Measurements from ENCODE around the gene MT1B.
"Not testable (repeated sequence)": the region's sequence is repeated elsewhere in the genome, so short reads cannot be mapped to it uniquely, and the experiment has no call there.

The MT1B gene

GRCh38 chr16:56667581-56668571, 16.2 kb downstream of the MT1B start, which contains the start of gene MT1G:
MT1G (minus strand) TSS chr16:56668065; CDS start chr16:56667993, 72 bp downstream.
- peak in 1 of 5 donors; percentile 46 for DNase-seq

- DNase-seq, result no peak
Measured at GRCh38 chr16:56669005-56669839, 17.5 kb downstream of the MT1B start, which contains the start of gene MT1H. MT1H (plus strand) TSS chr16:56669814; CDS start chr16:56669885, 71 bp downstream.

GRCh38 chr16:56669840-56670619, 18.3 kb downstream of the MT1B start:
- no peak for DNase-seq

DNA sequence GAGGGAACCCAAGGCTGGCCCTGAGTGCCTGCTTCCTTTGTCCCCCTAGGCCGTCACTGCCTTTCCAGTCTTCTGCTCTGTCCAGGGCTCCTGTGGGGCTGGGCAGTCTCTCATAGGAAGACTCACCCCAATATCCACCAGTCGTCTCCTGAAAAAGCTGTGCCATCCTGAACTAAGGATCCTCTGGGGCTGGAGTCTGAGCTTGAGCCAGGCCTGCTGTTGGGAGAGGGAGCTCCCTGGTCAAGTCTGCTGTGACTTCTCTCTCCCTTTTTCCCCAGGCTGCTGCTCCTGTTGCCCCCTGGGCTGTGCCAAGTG, 18.9 kb downstream of the MT1B start:
- DNase-seq, result no peak

GRCh38 chr16:56671691-56672090, 20.0 kb downstream of the MT1B start:
- not testable (repeated sequence) for DNase-seq

DNA sequence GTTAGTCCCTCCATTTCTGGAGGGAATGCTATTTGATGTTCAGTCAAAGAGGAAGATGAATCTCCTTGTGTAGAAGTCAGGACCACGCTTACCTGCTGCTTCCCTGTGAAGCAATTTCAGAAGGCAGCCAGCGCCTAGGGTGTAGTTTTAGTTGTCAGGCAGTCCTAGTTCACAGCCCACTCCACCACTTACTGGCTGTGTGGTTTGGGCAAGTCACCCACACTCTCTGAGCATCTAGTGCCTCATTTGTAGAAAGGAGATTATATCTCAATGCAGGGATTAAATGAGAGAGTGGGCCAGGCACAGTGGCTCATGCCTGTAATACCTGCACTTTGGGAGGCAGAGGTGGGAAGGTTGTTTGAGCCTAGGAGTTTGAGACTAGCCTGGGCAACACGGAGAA, 20.5 kb downstream of the MT1B start:
- DNase-seq, result not testable (repeated sequence)

GRCh38 chr16:56672761-56673536, 21.3 kb downstream of the MT1B start:
- no peak for DNase-seq

GRCh38 chr16:56673921-56674320, 22.2 kb downstream of the MT1B start:
- no peak for DNase-seq

DNA sequence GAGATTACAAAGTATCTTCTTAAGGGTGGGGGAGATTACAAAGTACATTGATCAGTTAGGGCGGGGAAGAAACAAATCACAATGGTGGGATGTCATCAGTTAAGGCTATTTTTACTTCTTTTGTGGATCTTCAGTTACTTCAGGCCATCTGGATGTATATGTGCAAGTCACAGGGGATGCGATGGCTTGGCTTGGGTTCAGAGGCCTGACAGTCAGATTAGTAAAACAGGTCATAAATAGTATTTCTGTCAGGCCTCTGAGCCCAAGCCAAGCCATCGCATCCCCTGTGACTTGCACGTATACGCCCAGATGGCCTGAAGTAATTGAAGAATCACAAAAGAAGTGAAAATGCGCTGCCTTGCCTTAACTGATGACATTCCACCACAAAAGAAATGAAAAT, 22.9 kb downstream of the MT1B start:
- not testable (repeated sequence) for DNase-seq

- DNase-seq, result peak in 2 of 5 donors; percentile 24 to 26
Measured at GRCh38 chr16:56675685-56676210, 24.1 kb downstream of the MT1B start.

DNA sequence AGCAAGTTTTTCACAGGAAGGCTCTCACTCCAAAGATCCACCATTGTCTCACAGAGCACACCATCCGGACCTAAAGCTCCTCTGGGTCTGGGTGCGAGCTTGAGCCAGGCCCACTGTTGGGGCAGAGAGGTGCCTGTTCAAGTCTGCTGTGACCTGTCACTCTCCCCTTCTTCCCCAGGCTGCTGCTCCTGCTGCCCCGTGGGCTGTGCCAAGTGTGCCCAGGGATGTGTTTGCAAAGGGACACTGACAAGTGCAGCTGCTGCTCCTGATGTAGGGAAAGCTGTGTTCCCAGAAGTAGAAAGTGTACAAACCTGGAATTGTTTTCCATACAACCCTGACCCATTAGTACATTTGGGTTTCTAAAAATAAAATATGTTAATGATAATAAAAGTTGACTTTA, 25.8 kb downstream of the MT1B start:
- DNase-seq, result no peak

DNA sequence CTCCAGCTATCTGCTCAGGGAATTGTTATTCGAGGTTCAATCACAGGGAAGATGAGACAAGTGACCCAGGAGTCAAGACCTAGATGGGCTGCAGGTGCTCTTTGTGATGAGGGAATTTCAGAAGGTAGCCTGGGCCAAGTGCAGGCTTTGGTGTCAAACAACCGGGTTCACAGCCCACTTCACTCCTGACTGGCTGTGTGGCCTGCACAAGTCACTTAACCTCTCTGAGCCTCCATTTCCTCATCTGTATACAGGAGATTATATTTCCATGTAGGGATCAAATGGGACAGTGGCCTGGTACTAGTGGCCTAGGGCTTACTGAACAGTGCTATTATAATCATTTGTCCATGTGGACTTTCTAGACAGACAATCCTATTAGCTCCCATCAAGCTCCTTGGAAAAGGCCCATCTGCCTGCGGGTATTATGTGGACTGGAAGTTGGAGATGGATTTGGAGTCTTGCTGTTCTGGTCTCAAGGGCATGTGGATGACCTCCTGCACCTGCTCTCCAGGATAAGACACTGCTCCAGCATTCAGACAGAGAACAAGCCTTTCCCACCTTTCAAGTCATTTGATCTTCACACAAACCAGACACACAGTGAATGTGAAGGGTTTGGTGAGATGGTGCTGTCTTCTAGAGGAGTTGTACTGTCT, 27.5 kb downstream of the MT1B start:
- no peak for DNase-seq

GRCh38 chr16:56679818-56680217, 28.1 kb downstream of the MT1B start:
- no peak for DNase-seq

GRCh38 chr16:56681939-56682702, 30.4 kb downstream of the MT1B start, which contains the start of gene MT1X:
MT1X (plus strand) TSS chr16:56682470; CDS start chr16:56682541, 71 bp downstream.
- peak; percentile 66 to 91 (median 78) for DNase-seq

DNA sequence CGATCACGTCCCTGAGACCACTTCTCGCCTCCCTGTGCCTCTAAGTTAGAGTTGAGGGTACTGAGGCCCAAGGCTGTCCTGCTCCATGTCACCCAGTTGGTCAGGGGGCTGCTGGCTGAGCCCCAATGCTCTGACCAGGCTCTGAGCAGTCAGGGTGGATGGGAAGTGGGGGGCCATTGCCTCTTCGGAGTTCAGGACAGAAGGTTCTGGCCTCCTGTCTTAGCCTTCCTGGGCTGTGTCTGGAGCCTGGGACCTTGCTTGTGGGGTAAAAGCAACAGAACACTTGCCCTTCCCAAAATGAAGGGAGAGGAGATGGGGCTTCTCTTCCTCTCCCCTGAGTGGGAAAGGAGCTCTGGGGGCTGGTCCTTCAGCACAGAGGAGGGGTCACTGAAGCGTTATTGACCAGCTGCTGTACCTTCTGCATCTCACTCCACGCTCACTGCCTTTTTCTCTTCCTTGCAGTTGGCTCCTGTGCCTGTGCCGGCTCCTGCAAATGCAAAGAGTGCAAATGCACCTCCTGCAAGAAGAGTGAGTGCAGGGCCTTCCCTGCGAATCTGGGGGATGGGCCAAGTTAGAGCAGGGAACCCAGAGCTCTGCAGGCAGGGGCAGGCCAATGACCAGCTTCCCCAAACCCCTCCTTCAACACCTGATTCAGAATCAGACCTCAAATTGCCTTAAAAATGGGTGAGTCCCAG, 31.2 kb downstream of the MT1B start:
- no peak for DNase-seq

DNA sequence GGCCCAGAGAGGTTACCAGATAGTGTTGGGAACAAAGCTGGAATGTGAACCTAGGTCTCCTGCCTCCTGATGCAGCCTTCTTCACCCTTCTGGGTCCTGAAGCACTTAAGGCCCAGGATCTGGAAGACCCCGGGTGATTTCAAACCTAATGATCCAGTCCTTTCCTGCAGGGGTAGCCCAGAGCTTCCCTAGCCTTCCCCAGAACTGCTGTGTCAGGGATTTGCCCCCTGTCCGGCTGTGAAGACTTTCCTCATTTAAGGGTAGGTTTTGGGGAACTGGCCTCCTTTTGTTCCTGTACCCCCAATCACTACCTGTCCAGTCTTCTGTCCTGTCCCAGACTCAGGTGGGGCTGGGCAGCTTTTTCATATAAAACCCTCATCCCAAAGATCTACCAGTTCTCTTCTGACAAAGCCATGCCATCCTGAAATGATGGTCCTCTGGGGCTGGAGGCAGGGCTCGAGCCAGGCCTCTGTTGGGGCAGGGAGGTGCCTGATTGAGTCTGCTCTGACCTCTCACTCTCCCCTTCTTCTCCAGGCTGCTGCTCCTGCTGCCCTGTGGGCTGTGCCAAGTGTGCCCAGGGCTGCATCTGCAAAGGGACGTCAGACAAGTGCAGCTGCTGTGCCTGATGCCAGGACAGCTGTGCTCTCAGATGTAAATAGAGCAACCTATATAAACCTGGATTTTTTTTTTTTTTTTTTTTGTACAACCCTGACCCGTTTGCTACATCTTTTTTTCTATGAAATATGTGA, 31.9 kb downstream of the MT1B start:
- DNase-seq, result no peak

- no peak for DNase-seq
Measured at GRCh38 chr16:56684256-56684925, 32.7 kb downstream of the MT1B start.
